Endothelial cell of umbilical vein (primary cell): ENCODE results near the gene ST6GALNAC4.

Experiments used
- CTCF ChIP-seq, 2 donors: IDR thresholded peaks; 1 replicate in 1 of 2; 2 replicates in 1 of 2; pipeline ENCODE4 v1.5.1; 2011; ENCODE audit warnings: low read length in 2 of 2, mild to moderate bottlenecking in 2 of 2, moderate library complexity in 2 of 2, control low read depth in 1 of 2, inconsistent platforms in 1 of 2, low read depth in 1 of 2; ENCODE audit not compliant: insufficient read depth in 1 of 2; ENCODE audit errors: extremely low read depth in 1 of 2
- EZH2 ChIP-seq: IDR thresholded peaks from 2 replicates; pipeline ENCODE4 v1.6.1; 2012; ENCODE audit warnings: borderline replicate concordance, low read depth, mild to moderate bottlenecking, moderate library complexity, low read length, inconsistent platforms; ENCODE audit not compliant: severe bottlenecking
- FOS ChIP-seq: IDR thresholded peaks from 2 replicates; pipeline ENCODE4 v1.6.1; 2011; ENCODE audit warnings: mild to moderate bottlenecking, low read length, moderate library complexity, borderline replicate concordance; ENCODE audit not compliant: insufficient read depth
- MAX ChIP-seq: IDR thresholded peaks from 2 replicates; pipeline ENCODE4 v1.6.1; 2011; ENCODE audit not compliant: insufficient read depth, insufficient read length
- MYC ChIP-seq: IDR thresholded peaks from one replicate; pipeline ENCODE4 v1.6.1; 2011; ENCODE audit warnings: mild to moderate bottlenecking, low read depth, low read length
- POLR2A ChIP-seq: IDR thresholded peaks from 2 replicates; pipeline ENCODE4 v1.6.1; 2012; ENCODE audit warnings: low read depth, mild to moderate bottlenecking, control low read depth, low read length
- POLR2AphosphoS5 ChIP-seq: IDR thresholded peaks from 2 replicates; pipeline ENCODE4 v1.6.1; 2012; ENCODE audit warnings: low read depth, mild to moderate bottlenecking, control low read depth, low read length, moderate library complexity; ENCODE audit not compliant: insufficient read depth

GRCh38 chr9:127934986-127935385 lies 18.1 kb upstream of the ST6GALNAC4 start:
- TF ChIP-seq MAX (no peak), CTCF (IDR thresholded peaks at IDR 0.05; ENCODE audit: extremely low read depth in 1 of 2, insufficient read depth in 1 of 2, low read depth in 1 of 2, low read length in 2 of 2) (no peak), MYC (no peak), POLR2A (no peak), EZH2 (no peak), POLR2AphosphoS5 (no peak), FOS (no peak)
